GM19324 (cell line): ENCODE results near the gene ABHD6.
"Not testable (repeated sequence)": the region's sequence is repeated elsewhere in the genome, so short reads cannot be mapped to it uniquely, and the experiment has no call there.

ENCODE experiments used
- ATAC-seq: cut with Tn5 transposase; IDR thresholded peaks from one replicate; pipeline ENCODE4 v1.9.1; 2021; ENCODE audit warnings: mild to moderate bottlenecking, moderate library complexity; ENCODE audit not compliant: unreplicated experiment, low FRiP score

The ABHD6 gene

DNA sequence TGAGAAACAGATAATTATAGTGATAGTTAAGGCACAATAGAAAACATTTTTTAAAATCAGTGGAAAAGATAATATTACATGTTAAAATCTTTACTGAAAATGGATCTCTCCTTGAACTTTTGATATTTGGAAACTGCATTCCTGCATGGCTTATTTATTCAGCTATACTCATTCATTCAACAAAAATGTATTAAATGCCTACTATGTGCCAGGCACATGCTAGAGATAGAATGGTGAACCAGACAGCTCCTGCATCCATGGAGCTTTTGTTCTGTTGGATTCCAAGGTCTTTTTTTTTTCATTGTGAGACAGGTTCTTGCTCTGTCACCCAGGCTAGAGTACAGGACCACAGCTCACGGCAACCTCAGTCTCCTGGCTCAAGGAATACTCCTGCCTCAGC lies 99.6 kb downstream of the ABHD6 start:
- no peak for ATAC-seq

DNA sequence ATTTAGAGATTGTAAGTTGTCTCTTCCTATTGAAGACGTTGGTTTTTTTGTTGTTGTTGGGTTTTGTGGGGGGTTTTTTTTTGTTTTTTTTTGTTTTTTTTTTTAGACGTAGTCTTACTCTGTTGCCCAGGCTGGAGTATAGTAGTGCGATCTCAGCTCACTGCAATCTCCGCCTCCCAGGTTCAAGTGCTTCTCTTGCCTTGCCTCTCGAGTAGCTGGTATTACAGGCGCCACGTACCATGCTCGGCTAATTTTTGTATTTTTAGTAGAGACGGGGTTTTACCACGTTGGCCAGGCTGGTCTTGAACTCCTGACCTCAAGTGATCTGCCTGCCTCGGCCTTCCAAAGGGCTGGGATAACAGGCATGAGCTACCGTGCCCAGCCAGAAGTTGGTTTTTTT lies 101.6 kb downstream of the ABHD6 start:
- ATAC-seq: not testable (repeated sequence)

DNA sequence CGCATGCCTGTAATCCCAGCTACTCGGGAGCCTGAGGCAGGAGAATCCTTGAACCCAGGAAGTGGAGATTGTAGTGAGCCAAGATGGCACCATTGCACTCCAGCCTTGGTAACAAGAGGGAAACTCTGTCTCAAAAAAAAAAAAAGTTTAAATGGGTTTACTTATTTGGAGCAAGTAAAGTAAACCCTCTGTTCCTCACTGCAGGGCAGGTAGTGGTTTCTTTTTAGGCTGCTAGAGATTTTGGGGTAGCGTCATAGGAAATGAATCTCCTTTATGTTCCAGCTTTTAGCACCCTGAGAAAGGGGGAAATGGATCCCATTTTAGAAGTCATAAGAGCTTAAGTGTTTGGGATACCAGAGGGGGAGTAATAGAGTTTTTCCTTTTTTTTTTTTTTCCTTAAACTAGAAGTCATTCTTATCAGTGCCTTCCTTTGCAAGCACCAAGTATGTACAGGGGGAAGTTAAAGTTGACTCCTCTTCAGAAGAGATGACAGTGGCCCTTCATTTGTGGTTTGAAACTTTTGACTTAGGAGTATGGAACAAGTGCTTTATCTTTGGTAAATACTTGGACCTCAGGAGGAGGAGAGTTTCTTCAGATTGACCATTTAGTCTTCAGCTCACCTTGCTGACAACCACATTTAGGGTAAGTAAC lies 103.1 kb downstream of the ABHD6 start:
- no peak for ATAC-seq

DNA sequence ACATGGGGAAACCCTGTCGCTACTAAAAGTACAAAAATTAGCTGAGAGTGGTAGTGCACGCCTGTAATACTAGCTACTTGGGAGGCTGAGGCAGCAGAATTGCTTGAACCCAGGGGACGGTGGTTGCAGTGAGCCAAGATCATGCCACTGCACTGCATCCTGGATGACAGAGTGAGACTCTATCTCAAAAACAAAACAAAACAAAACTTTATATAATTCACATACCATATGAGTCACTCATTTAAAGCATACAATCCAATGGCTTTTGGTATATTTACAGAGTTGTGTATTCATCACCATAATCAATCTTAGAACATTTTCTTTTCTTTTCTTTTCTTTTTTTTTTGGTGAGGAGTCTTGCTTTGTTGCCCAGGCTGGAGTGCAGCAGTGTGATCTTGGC lies 103.8 kb downstream of the ABHD6 start:
- ATAC-seq: no peak

DNA sequence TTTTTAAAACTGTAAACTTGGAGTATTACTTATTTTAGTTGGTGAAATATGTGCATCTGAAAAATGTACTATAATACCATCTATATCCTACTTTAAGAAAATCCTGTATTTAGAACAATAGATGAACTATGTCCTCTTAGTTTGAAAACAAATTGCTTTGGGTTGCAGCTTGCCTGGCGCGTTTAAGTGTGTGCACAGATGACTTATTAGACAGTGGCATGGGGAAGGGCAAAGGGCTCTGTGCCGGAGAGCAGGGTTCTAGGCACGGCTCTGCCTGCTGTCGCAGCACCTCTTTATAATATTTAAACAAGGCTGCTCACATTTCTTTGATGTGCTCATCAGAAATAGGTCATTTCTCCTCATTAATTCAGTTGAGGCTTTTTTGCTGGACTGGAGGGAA lies 105.1 kb downstream of the ABHD6 start:
- no peak for ATAC-seq
